ENCODE data around the gene MAPK1.

- TF ChIP-seq POLR2A (IDR thresholded peaks at IDR 0.05; ENCODE audit: low read depth, low read length) (no peak), POLR2AphosphoS5 (IDR thresholded peaks at IDR 0.05; ENCODE audit: low read depth, low read length) (no peak), TAF1 (IDR thresholded peaks at IDR 0.05; ENCODE audit: borderline replicate concordance, low read depth, low read length) (no peak)
Observed at GRCh38 chr22:21754523-21754922, 112.9 kb downstream of the MAPK1 start.

Measured in GM12892 (cell line).